Cardiac muscle cell (in vitro differentiated cells and primary cell): ENCODE data around the gene VEGFD. TPM values are rescaled to one million over a fixed set of nuclear protein-coding genes. Genes with fewer than 3 reads are reported as not detected.
A peak's percentile ranks its signal among the peaks of the same experiment; 100 is the strongest.

Experiments used
- DNase-seq, 2 donors: peaks; one replicate each; pipeline versions ENCODE4 v3.0.0 to v3.0.0-alpha.2; 2010 to 2017; ENCODE audit warnings: low read depth in 1 of 2, low spot score in 1 of 2
- H3K27ac ChIP-seq: fragments of 200-600 bp; sonication (generic); 2 replicates; pipeline ENCODE4 v1.5.1; 2016
- H3K27me3 ChIP-seq: fragments of 200-600 bp; sonication (generic); 2 replicates; pipeline ENCODE4 v1.6.0; 2016; ENCODE audit warnings: control low read depth
- H3K36me3 ChIP-seq: fragments of 200-600 bp; sonication (generic); 2 replicates; pipeline ENCODE4 v1.5.1; 2016; ENCODE audit warnings: control low read depth
- H3K4me1 ChIP-seq: fragments of 200-600 bp; sonication (generic); 2 replicates; pipeline ENCODE4 v1.8.1; 2017; ENCODE audit warnings: low read depth, mild to moderate bottlenecking, mixed run types
- H3K4me3 ChIP-seq: fragments of 200-600 bp; sonication (generic); 2 replicates; pipeline ENCODE4 v1.5.1; 2016; ENCODE audit warnings: mild to moderate bottlenecking
- H3K9me3 ChIP-seq: fragments of 200-600 bp; sonication (generic); 2 replicates; pipeline ENCODE4 v1.5.1; 2017; ENCODE audit warnings: low read depth, mild to moderate bottlenecking, control low read depth
- CTCF ChIP-seq: IDR thresholded peaks from 2 replicates; pipeline ENCODE4 v1.5.1; 2012; ENCODE audit warnings: low read depth, mild to moderate bottlenecking, low read length
- polyA plus RNA-seq: library from polyadenylated mRNA; unstranded; fragments of >200 nt; fragmentation: Nextera tagmentation; extraction: Ambion mirVana; gene quantifications from 2 replicates; pipeline ENCODE4 v1.2.1, GENCODE V29; 2016
- total RNA-seq: library from RNA; depleted of rRNA; stranded (reverse); fragments of >200 nt; gene quantifications from 2 replicates; pipeline ENCODE4 v1.2.3, GENCODE V29; 2016

Gene VEGFD
- total and polyA plus RNA-seq, 2 experiments from 2014 or later: 1.2 TPM; not detected in 1

GRCh38 chrX:15366506-15367352 lies 17.5 kb downstream of the VEGFD start:
- no peak for TF ChIP-seq CTCF

GRCh38 chrX:15359701-15360100 lies 24.5 kb downstream of the VEGFD start:
- TF ChIP-seq CTCF: no peak
- H3K4me3 ChIP-seq: no peak overlapping the region
- H3K36me3 ChIP-seq: no peaks in the 10 kb centered on the region
- DNase-seq: peak in 1 of 2 donors; percentile 39
- H3K27ac ChIP-seq: no peak overlapping the region
- H3K4me1 ChIP-seq: no peaks in the 10 kb centered on the region
- no peaks in the 10 kb centered on the region for H3K9me3 ChIP-seq
- no peaks in the 10 kb centered on the region for H3K27me3 ChIP-seq

More at GRCh38 chrX:15366506-15367352, 17.5 kb downstream of the VEGFD start:
- Histone ChIP-seq H3K36me3 (no peaks in the 10 kb centered on the region), H3K27ac (no peak overlapping the region), H3K4me3 (no peak overlapping the region), H3K4me1 (no peaks in the 10 kb centered on the region), H3K27me3 (no peaks in the 10 kb centered on the region), H3K9me3 (no peaks in the 10 kb centered on the region)
- DNase-seq: no peak

GRCh38 chrX:15358533-15358932 lies 25.7 kb downstream of the VEGFD start:
- no peaks in the 10 kb centered on the region for H3K36me3 ChIP-seq
- H3K27ac ChIP-seq: no peak overlapping the region
- DNase-seq: no peak
- H3K4me3 ChIP-seq: no peak overlapping the region
- no peak for TF ChIP-seq CTCF
- H3K9me3 ChIP-seq: no peaks in the 10 kb centered on the region
- H3K27me3 ChIP-seq: no peaks in the 10 kb centered on the region
- no peaks in the 10 kb centered on the region for H3K4me1 ChIP-seq

- H3K4me1 ChIP-seq: no peaks in the 10 kb centered on the region
- TF ChIP-seq CTCF: no peak
- DNase-seq: peak in 1 of 2 donors; percentile 74
- no peak overlapping the region for H3K27ac ChIP-seq
- no peaks in the 10 kb centered on the region for H3K9me3 ChIP-seq
- no peak overlapping the region for H3K4me3 ChIP-seq
- H3K27me3 ChIP-seq: no peaks in the 10 kb centered on the region
- H3K36me3 ChIP-seq: no peaks in the 10 kb centered on the region
Observed at GRCh38 chrX:15356444-15356843, 27.8 kb downstream of the VEGFD start.

GRCh38 chrX:15350329-15350996 lies 33.8 kb downstream of the VEGFD start:
- no peak for TF ChIP-seq CTCF
- Histone ChIP-seq H3K36me3 (no peaks in the 10 kb centered on the region), H3K27ac (no peak overlapping the region), H3K4me3 (no peak overlapping the region), H3K9me3 (no peaks in the 10 kb centered on the region), H3K27me3 (peaks cover 6% of the 10 kb centered on the region), H3K4me1 (no peaks in the 10 kb centered on the region)
- DNase-seq: peak in 1 of 2 donors; percentile 1
